MM.1S (cell line): ENCODE results near the gene PROB1.

Source experiments
- DNase-seq: peaks from one replicate; pipeline ENCODE4 v3.0.0-alpha.2; 2015
- H2AFZ ChIP-seq: fragments of 300-600 bp; sonication (generic); 2 replicates; pipeline ENCODE4 v1.6.0; 2016; ENCODE audit warnings: antibody characterized with exemption, low read length
- H3F3A ChIP-seq: fragments of 300-600 bp; sonication (generic); 2 replicates; pipeline ENCODE4 v1.6.1; 2016; ENCODE audit warnings: mild to moderate bottlenecking, antibody characterized with exemption, low read length, moderate library complexity, mixed read lengths; ENCODE audit not compliant: insufficient read depth
- H3K27ac ChIP-seq: fragments of 300-600 bp; sonication (generic); 2 replicates; pipeline ENCODE4 v1.5.1; 2016; ENCODE audit warnings: mild to moderate bottlenecking, low read length
- H3K27me3 ChIP-seq: fragments of 300-600 bp; sonication (generic); replicated peaks from 2 replicates; pipeline ENCODE4 v1.6.0; 2016; ENCODE audit warnings: low read length; ENCODE audit not compliant: insufficient read depth
- H3K36me3 ChIP-seq: fragments of 300-600 bp; sonication (generic); replicated peaks from 2 replicates; pipeline ENCODE4 v1.6.1; 2016; ENCODE audit warnings: mild to moderate bottlenecking, low read length, mixed read lengths; ENCODE audit not compliant: insufficient read depth
- H3K4me1 ChIP-seq: fragments of 300-600 bp; sonication (generic); 2 replicates; pipeline ENCODE4 v1.6.1; 2016; ENCODE audit warnings: low read length, mixed read lengths
- H3K4me2 ChIP-seq: fragments of 300-600 bp; sonication (generic); 2 replicates; pipeline ENCODE4 v1.6.0; 2016; ENCODE audit warnings: low read depth, low read length
- H3K4me3 ChIP-seq: fragments of 300-600 bp; sonication (generic); 2 replicates; pipeline ENCODE4 v1.5.1; 2016; ENCODE audit warnings: low read length, mixed read lengths
- H3K79me2 ChIP-seq: fragments of 300-600 bp; sonication (generic); 2 replicates; pipeline ENCODE4 v1.6.1; 2016; ENCODE audit warnings: mixed run types, low read length, mixed read lengths
- H3K9ac ChIP-seq: fragments of 300-600 bp; sonication (generic); 2 replicates; pipeline ENCODE4 v1.6.1; 2016; ENCODE audit warnings: low read length, mixed read lengths
- H3K9me2 ChIP-seq: fragments of 300-600 bp; sonication (generic); replicated peaks from 2 replicates; pipeline ENCODE4 v1.6.1; 2016; ENCODE audit warnings: mild to moderate bottlenecking, low read length, mixed read lengths; ENCODE audit not compliant: insufficient read depth
- H3K9me3 ChIP-seq: fragments of 300-600 bp; sonication (generic); replicated peaks from 2 replicates; pipeline ENCODE4 v1.6.1; 2016; ENCODE audit warnings: mild to moderate bottlenecking, low read length, mixed read lengths; ENCODE audit not compliant: insufficient read depth
- H4K20me1 ChIP-seq: fragments of 300-600 bp; sonication (generic); 2 replicates; pipeline ENCODE4 v1.6.1; 2016; ENCODE audit warnings: mild to moderate bottlenecking, low read length, moderate library complexity, mixed read lengths; ENCODE audit not compliant: insufficient read depth
- EZH2 ChIP-seq: fragments of 300-600 bp; sonication (generic); optimal IDR thresholded peaks from 2 replicates; pipeline ENCODE3; 2017; ENCODE audit warnings: low read depth, mild to moderate bottlenecking, antibody characterized with exemption, low read length, mixed read lengths
- EZH2phosphoT487 ChIP-seq: fragments of 300-600 bp; sonication (generic); IDR thresholded peaks from 2 replicates; pipeline ENCODE4 v1.6.1; 2018; ENCODE audit warnings: antibody characterized with exemption, low read length
- TF ChIP-seq, protein P1 (sequence below): fragments of 300-600 bp; sonication (generic); IDR thresholded peaks from 2 replicates; pipeline ENCODE4 v1.5.1; 2016; ENCODE audit warnings: antibody characterized with exemption, low read length, mixed read lengths

PROB1 gene

DNA sequence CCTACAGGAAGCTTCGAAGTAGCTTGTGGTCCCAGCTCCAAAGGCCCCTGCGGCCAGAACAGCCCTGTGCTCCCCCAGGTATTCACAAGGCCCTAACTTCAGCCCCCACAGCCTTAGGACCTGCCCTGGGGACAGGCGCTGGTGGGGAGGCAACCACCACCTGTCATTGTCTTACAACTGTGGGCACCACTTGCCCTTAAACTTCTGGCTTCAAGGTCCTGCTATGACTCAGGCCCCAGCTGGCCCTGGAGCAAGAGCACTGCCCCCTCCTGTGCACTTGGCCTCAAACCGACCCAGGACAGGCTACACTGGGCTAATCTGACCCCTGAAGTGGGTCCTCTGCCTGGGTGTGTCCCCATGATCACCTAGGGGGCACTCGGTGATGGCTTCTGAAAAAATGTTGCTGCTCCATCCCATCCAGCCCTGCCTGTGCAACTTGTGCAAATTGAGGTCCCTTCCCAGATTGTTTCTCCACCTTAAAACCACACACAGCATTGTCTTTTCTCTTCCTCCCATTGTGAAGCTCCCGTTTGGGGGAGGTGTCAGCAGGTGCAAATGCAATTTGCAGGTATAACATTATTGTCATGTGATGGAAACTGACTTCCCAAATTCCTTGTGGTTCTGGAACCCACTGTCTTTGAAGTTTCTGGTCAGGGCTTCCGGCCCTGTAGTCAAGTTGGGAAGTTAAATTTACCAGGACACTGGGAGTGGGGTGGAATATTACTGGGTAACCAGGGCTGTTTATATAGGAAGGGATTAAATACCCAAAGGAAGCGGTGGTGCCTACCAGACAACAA, 1.1 kb upstream of the PROB1 start:
- peaks cover 7% of the 10 kb centered on the region for H3K4me1 ChIP-seq
- H3K27me3 ChIP-seq: no peaks in the 10 kb centered on the region
- H2AFZ ChIP-seq: no peak overlapping the region
- H4K20me1 ChIP-seq: no peaks in the 10 kb centered on the region
- H3K4me3 ChIP-seq: no peak overlapping the region
- H3K27ac ChIP-seq: no peak overlapping the region
- H3K4me2 ChIP-seq: no peak overlapping the region
- peaks cover 45% of the 10 kb centered on the region for H3K79me2 ChIP-seq
- no peaks in the 10 kb centered on the region for H3K36me3 ChIP-seq
- no peaks in the 10 kb centered on the region for H3K9me2 ChIP-seq
- TF ChIP-seq EZH2 (no peak), EZH2phosphoT487 (no peak)
- TF ChIP-seq, protein P1, sequence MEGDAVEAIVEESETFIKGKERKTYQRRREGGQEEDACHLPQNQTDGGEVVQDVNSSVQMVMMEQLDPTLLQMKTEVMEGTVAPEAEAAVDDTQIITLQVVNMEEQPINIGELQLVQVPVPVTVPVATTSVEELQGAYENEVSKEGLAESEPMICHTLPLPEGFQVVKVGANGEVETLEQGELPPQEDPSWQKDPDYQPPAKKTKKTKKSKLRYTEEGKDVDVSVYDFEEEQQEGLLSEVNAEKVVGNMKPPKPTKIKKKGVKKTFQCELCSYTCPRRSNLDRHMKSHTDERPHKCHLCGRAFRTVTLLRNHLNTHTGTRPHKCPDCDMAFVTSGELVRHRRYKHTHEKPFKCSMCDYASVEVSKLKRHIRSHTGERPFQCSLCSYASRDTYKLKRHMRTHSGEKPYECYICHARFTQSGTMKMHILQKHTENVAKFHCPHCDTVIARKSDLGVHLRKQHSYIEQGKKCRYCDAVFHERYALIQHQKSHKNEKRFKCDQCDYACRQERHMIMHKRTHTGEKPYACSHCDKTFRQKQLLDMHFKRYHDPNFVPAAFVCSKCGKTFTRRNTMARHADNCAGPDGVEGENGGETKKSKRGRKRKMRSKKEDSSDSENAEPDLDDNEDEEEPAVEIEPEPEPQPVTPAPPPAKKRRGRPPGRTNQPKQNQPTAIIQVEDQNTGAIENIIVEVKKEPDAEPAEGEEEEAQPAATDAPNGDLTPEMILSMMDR: no peak
- no peak for DNase-seq
- no peaks in the 10 kb centered on the region for H3K9me3 ChIP-seq
- peaks cover 20% of the 10 kb centered on the region for H3F3A ChIP-seq
- H3K9ac ChIP-seq: no peak overlapping the region

DNA sequence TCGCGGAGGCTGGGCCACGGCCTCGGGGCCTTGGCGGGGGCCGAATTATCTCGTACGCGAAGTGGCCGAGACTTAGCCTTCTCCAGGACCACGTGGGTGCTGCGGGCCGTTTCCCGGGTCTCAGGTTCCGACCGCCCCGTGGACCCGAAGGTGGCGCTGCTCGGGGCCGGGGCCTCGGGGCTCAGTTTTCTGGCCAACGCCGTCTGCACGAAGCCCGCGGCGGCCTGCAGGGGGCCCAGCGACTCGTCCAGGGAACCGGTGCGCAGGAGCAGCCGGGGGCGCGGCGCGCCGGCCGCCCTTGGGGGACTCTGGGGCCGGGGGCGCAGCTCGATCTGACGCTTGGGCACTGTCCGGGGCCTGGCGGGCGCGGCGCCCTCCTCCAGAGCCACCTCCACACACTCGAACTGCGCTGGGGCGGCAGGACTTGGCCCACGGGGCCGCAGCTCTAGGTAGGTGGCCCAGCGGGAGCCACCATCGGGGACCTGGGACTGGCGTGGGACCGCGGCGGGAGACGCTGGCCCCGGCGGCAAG, 716 bp downstream of the PROB1 start:
- no peaks in the 10 kb centered on the region for H3K27me3 ChIP-seq
- H3K9me3 ChIP-seq: no peaks in the 10 kb centered on the region
- no peaks in the 10 kb centered on the region for H3K36me3 ChIP-seq
- peaks cover 19% of the 10 kb centered on the region for H3K4me1 ChIP-seq
- H3K9ac ChIP-seq: peak overlapping the region; percentile 96
- TF ChIP-seq, protein P1: peak; percentile 81
- TF ChIP-seq EZH2phosphoT487 (no peak), EZH2 (no peak)
- peak overlapping the region; percentile 98 for H3K4me2 ChIP-seq
- H3F3A ChIP-seq: peaks cover 36% of the 10 kb centered on the region
- no peaks in the 10 kb centered on the region for H3K9me2 ChIP-seq
- peaks cover 61% of the 10 kb centered on the region for H3K79me2 ChIP-seq
- peak overlapping the region; percentile 98; the same call in 1 of the 2 replicates for H3K27ac ChIP-seq
- H2AFZ ChIP-seq: peak overlapping the region; percentile 60
- H4K20me1 ChIP-seq: no peaks in the 10 kb centered on the region
- H3K4me3 ChIP-seq: peak overlapping the region; percentile 74
- peak; percentile 82 for DNase-seq

DNA sequence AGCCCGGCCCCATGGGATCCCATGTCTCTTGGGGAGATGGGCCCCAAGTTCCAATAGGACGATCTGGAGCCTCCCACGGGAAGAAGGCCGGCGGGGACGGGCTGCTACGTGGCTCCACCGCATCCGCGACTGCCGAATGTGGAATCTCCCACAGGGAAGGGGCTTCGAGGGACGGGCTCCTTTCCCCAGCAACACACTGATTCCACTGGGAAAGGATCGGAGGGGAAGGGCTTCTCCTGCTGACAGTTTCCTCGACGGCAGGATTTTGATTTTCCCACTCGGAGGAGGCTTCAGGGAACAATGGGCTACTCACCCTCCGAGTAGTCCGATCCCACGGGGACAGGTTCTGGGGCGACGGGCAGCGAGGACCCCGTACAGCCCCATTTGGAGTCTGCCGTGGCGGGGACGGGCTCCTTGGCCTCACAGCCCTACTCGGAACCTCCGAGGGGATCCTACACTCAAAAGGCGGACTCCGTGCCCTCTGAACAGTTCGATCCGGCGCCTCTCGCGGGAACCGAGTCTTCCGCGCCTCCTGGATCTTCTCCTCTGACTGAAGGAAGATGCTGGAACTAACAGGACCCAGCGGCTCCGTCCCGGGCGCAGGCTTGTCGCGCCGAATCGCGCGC, 1.3 kb downstream of the PROB1 start:
- Histone ChIP-seq H3K4me3 (peak overlapping the region; percentile 74), H3K36me3 (no peaks in the 10 kb centered on the region), H3K4me2 (peak overlapping the region; percentile 98), H3K4me1 (peaks cover 19% of the 10 kb centered on the region), H3K27me3 (no peaks in the 10 kb centered on the region), H3K27ac (peak overlapping the region; percentile 98), H3K9me2 (no peaks in the 10 kb centered on the region), H3K9ac (peak overlapping the region; percentile 96), H3F3A (peaks cover 42% of the 10 kb centered on the region), H2AFZ (peak overlapping the region; percentile 60), H4K20me1 (no peaks in the 10 kb centered on the region), H3K9me3 (no peaks in the 10 kb centered on the region), H3K79me2 (peaks cover 67% of the 10 kb centered on the region)
- no peak for DNase-seq
- TF ChIP-seq EZH2phosphoT487 (no peak), EZH2 (no peak)
- TF ChIP-seq, protein P1: no peak
